Suprapubic skin (tissue), 4 donors: ENCODE measurements around the gene CD2BP2.
"Not testable (repeated sequence)": the region's sequence is repeated elsewhere in the genome, so short reads cannot be mapped to it uniquely, and the experiment has no call there.

ENCODE experiments used
- CTCF ChIP-seq, 2 donors: fragments of 200-600 bp in 1 of 2; fragments of 450-650 bp in 1 of 2; sonication (generic) in 1 of 2; IDR thresholded peaks; one replicate each; pipeline ENCODE4 v1.5.1; 2016 to 2019; ENCODE audit warnings: antibody characterized with exemption in 2 of 2, mild to moderate bottlenecking in 1 of 2, moderate library complexity in 1 of 2
- EP300 ChIP-seq: sonication (generic); formaldehyde crosslinking; IDR thresholded peaks from one replicate; pipeline ENCODE4 v1.6.1; 2017; ENCODE audit warnings: antibody characterized with exemption
- POLR2A ChIP-seq, 2 donors: fragments of 450-650 bp; IDR thresholded peaks; one replicate each; pipeline ENCODE4 v1.6.1; 2017; ENCODE audit warnings: antibody characterized with exemption in 2 of 2, mild to moderate bottlenecking in 2 of 2, moderate library complexity in 2 of 2
- POLR2AphosphoS5 ChIP-seq, 3 donors: sonication (generic); formaldehyde crosslinking; IDR thresholded peaks; one replicate each; pipeline ENCODE4 v1.6.1; 2017; ENCODE audit warnings: antibody characterized with exemption in 3 of 3

- TF ChIP-seq CTCF (IDR thresholded peaks at IDR 0.05); POLR2A (IDR thresholded peaks at IDR 0.05); POLR2AphosphoS5 (IDR thresholded peaks at IDR 0.05); EP300: not testable (repeated sequence)
Observed at GRCh38 chr16:30396627-30397026, 41.5 kb upstream of the CD2BP2 start.
